OCI-LY1 (cell line): ENCODE results near the gene ASPDH.

Source experiments
- H2AFZ ChIP-seq: fragments of 200-600 bp; sonication (generic), shearing (Covaris generic); 2 replicates; pipeline ENCODE4 v1.6.0; 2014; ENCODE audit warnings: antibody characterized with exemption, mild to moderate bottlenecking, low read length
- H3F3A ChIP-seq: fragments of 200-600 bp; sonication (generic), shearing (Covaris generic); 2 replicates; pipeline ENCODE4 v1.6.0; 2014; ENCODE audit warnings: mild to moderate bottlenecking, antibody characterized with exemption, low read length, moderate library complexity; ENCODE audit not compliant: insufficient read depth
- H3K27ac ChIP-seq: fragments of 200-600 bp; sonication (generic); 2 replicates; pipeline ENCODE4 v1.5.1; 2014; ENCODE audit warnings: low read length, mixed run types, mild to moderate bottlenecking, low read depth; ENCODE audit not compliant: poor library complexity, severe bottlenecking
- H3K27me3 ChIP-seq: fragments of 200-600 bp; sonication (generic); 2 replicates; pipeline ENCODE4 v1.6.0; 2014; ENCODE audit warnings: antibody characterized with exemption, mild to moderate bottlenecking, low read length, moderate library complexity; ENCODE audit not compliant: insufficient read depth
- H3K36me3 ChIP-seq: fragments of 200-600 bp; sonication (generic); 2 replicates; pipeline ENCODE4 v1.6.1; 2014; ENCODE audit warnings: mild to moderate bottlenecking, antibody characterized with exemption, low read length, moderate library complexity, mixed read lengths; ENCODE audit not compliant: insufficient read depth
- H3K4me1 ChIP-seq: fragments of 200-600 bp; sonication (generic); 2 replicates; pipeline ENCODE4 v1.5.1; 2014; ENCODE audit warnings: mild to moderate bottlenecking, low read length, moderate library complexity; ENCODE audit not compliant: insufficient read depth, severe bottlenecking
- H3K4me2 ChIP-seq: fragments of 200-600 bp; sonication (generic), shearing (Covaris generic); 2 replicates; pipeline ENCODE4 v1.6.1; 2014; ENCODE audit warnings: low read length
- H3K4me3 ChIP-seq: fragments of 200-600 bp; sonication (generic); 2 replicates; pipeline ENCODE4 v1.5.1; 2014; ENCODE audit warnings: low read length, low read depth, mild to moderate bottlenecking, mixed read lengths; ENCODE audit not compliant: poor library complexity, severe bottlenecking
- H3K79me2 ChIP-seq: fragments of 200-600 bp; shearing (Covaris generic); 2 replicates; pipeline ENCODE4 v1.6.1; 2016; ENCODE audit warnings: mixed run types, low read length, mixed read lengths; ENCODE audit not compliant: insufficient read depth
- H3K9ac ChIP-seq: fragments of 200-600 bp; sonication (generic), shearing (Covaris generic); 2 replicates; pipeline ENCODE4 v1.6.1; 2014; ENCODE audit warnings: mild to moderate bottlenecking, low read length, mixed read lengths
- H3K9me2 ChIP-seq: fragments of 200-600 bp; sonication (generic), shearing (Covaris generic); 2 replicates; pipeline ENCODE4 v1.6.1; 2014; ENCODE audit warnings: low read depth, mild to moderate bottlenecking, low read length, mixed read lengths
- H3K9me3 ChIP-seq: fragments of 200-600 bp; shearing (Covaris generic); 2 replicates; pipeline ENCODE4 v1.6.1; 2014; ENCODE audit warnings: low read length, mixed read lengths
- H4K20me1 ChIP-seq: fragments of 200-600 bp; sonication (generic), shearing (Covaris generic); 2 replicates; pipeline ENCODE4 v1.6.0; 2016; ENCODE audit warnings: mild to moderate bottlenecking, low read length; ENCODE audit not compliant: insufficient read depth
- EZH2 ChIP-seq: fragments of 200-600 bp; sonication (generic), shearing (Covaris generic); IDR thresholded peaks from 2 replicates; pipeline ENCODE4 v1.8.0; 2017; ENCODE audit warnings: borderline replicate concordance, mixed run types, mild to moderate bottlenecking, antibody characterized with exemption, low read length, moderate library complexity, mixed read lengths
- TF ChIP-seq, protein P1 (sequence below): fragments of 200-600 bp; sonication (generic), shearing (Covaris generic); IDR thresholded peaks from 2 replicates; pipeline ENCODE4 v1.5.1; 2017; ENCODE audit warnings: mild to moderate bottlenecking, antibody characterized with exemption, low read length, moderate library complexity, mixed read lengths

The ASPDH gene

GRCh38 chr19:50536662-50537305 lies 23.1 kb upstream of the ASPDH start:
- Histone ChIP-seq H3K4me3 (no peak overlapping the region), H3K4me1 (no peaks in the 10 kb centered on the region), H3K9me2 (no peaks in the 10 kb centered on the region), H3K9me3 (peaks cover 5% of the 10 kb centered on the region; the same call in 1 of the 2 replicates), H3F3A (no peaks in the 10 kb centered on the region), H3K27me3 (peaks cover 17% of the 10 kb centered on the region; the same call in 1 of the 2 replicates), H4K20me1 (no peaks in the 10 kb centered on the region), H3K27ac (no peak overlapping the region), H3K36me3 (no peaks in the 10 kb centered on the region; the same call in 1 of the 2 replicates), H3K9ac (no peak overlapping the region), H2AFZ (no peak overlapping the region), H3K4me2 (no peak overlapping the region), H3K79me2 (no peaks in the 10 kb centered on the region)
- TF ChIP-seq EZH2 = no peak
- TF ChIP-seq, protein P1, sequence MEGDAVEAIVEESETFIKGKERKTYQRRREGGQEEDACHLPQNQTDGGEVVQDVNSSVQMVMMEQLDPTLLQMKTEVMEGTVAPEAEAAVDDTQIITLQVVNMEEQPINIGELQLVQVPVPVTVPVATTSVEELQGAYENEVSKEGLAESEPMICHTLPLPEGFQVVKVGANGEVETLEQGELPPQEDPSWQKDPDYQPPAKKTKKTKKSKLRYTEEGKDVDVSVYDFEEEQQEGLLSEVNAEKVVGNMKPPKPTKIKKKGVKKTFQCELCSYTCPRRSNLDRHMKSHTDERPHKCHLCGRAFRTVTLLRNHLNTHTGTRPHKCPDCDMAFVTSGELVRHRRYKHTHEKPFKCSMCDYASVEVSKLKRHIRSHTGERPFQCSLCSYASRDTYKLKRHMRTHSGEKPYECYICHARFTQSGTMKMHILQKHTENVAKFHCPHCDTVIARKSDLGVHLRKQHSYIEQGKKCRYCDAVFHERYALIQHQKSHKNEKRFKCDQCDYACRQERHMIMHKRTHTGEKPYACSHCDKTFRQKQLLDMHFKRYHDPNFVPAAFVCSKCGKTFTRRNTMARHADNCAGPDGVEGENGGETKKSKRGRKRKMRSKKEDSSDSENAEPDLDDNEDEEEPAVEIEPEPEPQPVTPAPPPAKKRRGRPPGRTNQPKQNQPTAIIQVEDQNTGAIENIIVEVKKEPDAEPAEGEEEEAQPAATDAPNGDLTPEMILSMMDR = peak; percentile 50

GRCh38 chr19:50535672-50536187 lies 22.0 kb upstream of the ASPDH start:
- Histone ChIP-seq H2AFZ (no peak overlapping the region), H3K9ac (no peak overlapping the region), H3K27me3 (peaks cover 17% of the 10 kb centered on the region; the same call in 1 of the 2 replicates)

GRCh38 chr19:50534478-50534877 lies 20.8 kb upstream of the ASPDH start:
- H3K4me3 ChIP-seq = no peak overlapping the region
- H2AFZ ChIP-seq = no peak overlapping the region
- H3K4me1 ChIP-seq = no peaks in the 10 kb centered on the region
- no peaks in the 10 kb centered on the region for H3K9me2 ChIP-seq
- H3K27me3 ChIP-seq = peaks cover 17% of the 10 kb centered on the region; the same call in 1 of the 2 replicates
- H3K36me3 ChIP-seq = no peaks in the 10 kb centered on the region; the same call in 1 of the 2 replicates
- peaks cover 5% of the 10 kb centered on the region; the same call in 1 of the 2 replicates for H3K9me3 ChIP-seq
- H3K79me2 ChIP-seq = no peaks in the 10 kb centered on the region
- no peak for TF ChIP-seq EZH2
- TF ChIP-seq, protein P1 = no peak
- H3K4me2 ChIP-seq = no peak overlapping the region
- H3K27ac ChIP-seq = no peak overlapping the region
- no peaks in the 10 kb centered on the region for H4K20me1 ChIP-seq
- no peaks in the 10 kb centered on the region for H3F3A ChIP-seq
- H3K9ac ChIP-seq = no peak overlapping the region

More at GRCh38 chr19:50535672-50536187, 22.0 kb upstream of the ASPDH start:
- TF ChIP-seq EZH2 = no peak
- TF ChIP-seq, protein P1 = no peak
- no peaks in the 10 kb centered on the region; the same call in 1 of the 2 replicates for H3K36me3 ChIP-seq
- no peaks in the 10 kb centered on the region for H4K20me1 ChIP-seq
- H3K4me1 ChIP-seq = no peaks in the 10 kb centered on the region
- H3F3A ChIP-seq = no peaks in the 10 kb centered on the region
- H3K4me2 ChIP-seq = no peak overlapping the region
- no peak overlapping the region for H3K27ac ChIP-seq
- H3K79me2 ChIP-seq = no peaks in the 10 kb centered on the region
- peaks cover 5% of the 10 kb centered on the region; the same call in 1 of the 2 replicates for H3K9me3 ChIP-seq
- H3K9me2 ChIP-seq = no peaks in the 10 kb centered on the region
- H3K4me3 ChIP-seq = no peak overlapping the region
